ENCODE results near the gene CLOCK.

The CLOCK gene

GRCh38 chr4:55543858-55544257, 2.9 kb downstream of the CLOCK start:
- Histone ChIP-seq H3K4me3 (ENCODE audit: low read depth, low read length) (no peak overlapping the region), H3K4me2 (ENCODE audit: low read length) (no peak overlapping the region), H3K27me3 (ENCODE audit: insufficient read depth, low read length) (no peaks in the 10 kb centered on the region), H4K8ac (ENCODE audit: low read depth, low read length) (no peak overlapping the region), H2BK120ac (ENCODE audit: insufficient read depth, low read length, poor library complexity) (no peak overlapping the region), H3K27ac (ENCODE audit: low read depth, low read length) (no peak overlapping the region), H3K79me2 (ENCODE audit: control insufficient read depth, insufficient read depth, low read length, poor library complexity) (peaks cover 9% of the 10 kb centered on the region), H4K12ac (ENCODE audit: low read depth, low read length) (no peak overlapping the region), H3K18ac (ENCODE audit: low read length) (no peak overlapping the region), H4K91ac (ENCODE audit: low read depth, low read length) (no peak overlapping the region), H2AK5ac (ENCODE audit: low read length) (no peak overlapping the region), H3K14ac (ENCODE audit: low read length) (no peak overlapping the region), H3K4me1 (ENCODE audit: control insufficient read depth in 1 of 2, insufficient read depth in 2 of 2, low read length in 2 of 2) (no peaks in the 10 kb centered on the region), H3K9ac (ENCODE audit: low read length) (no peak overlapping the region), H3K4ac (ENCODE audit: low read depth, low read length) (no peak overlapping the region), H2AFZ (ENCODE audit: insufficient read depth, low read length, poor library complexity) (no peak overlapping the region), H2BK5ac (ENCODE audit: low read depth, low read length, poor library complexity) (no peak overlapping the region), H3K23ac (ENCODE audit: low read length) (no peak overlapping the region), H2BK12ac (ENCODE audit: low read length) (no peak overlapping the region), H3K9me3 (ENCODE audit: insufficient read depth, low read depth, low read length) (no peaks in the 10 kb centered on the region), H3K79me1 (ENCODE audit: low read length) (peaks cover 16% of the 10 kb centered on the region), H3K36me3 (ENCODE audit: control insufficient read depth in 1 of 2, insufficient read depth in 2 of 2, low read length in 2 of 2) (no peaks in the 10 kb centered on the region)
- no peak for DNase-seq

GRCh38 chr4:55540271-55540670, 6.4 kb downstream of the CLOCK start:
- Histone ChIP-seq H2BK12ac (ENCODE audit: low read length) (no peak overlapping the region), H4K12ac (ENCODE audit: low read depth, low read length) (no peak overlapping the region), H3K4ac (ENCODE audit: low read depth, low read length) (no peak overlapping the region), H3K79me1 (ENCODE audit: low read length) (no peaks in the 10 kb centered on the region), H4K8ac (ENCODE audit: low read depth, low read length) (no peak overlapping the region), H2BK120ac (ENCODE audit: insufficient read depth, low read length, poor library complexity) (no peak overlapping the region), H3K4me2 (ENCODE audit: low read length) (no peak overlapping the region), H4K91ac (ENCODE audit: low read depth, low read length) (no peak overlapping the region), H3K4me1 (ENCODE audit: control insufficient read depth in 1 of 2, insufficient read depth in 2 of 2, low read length in 2 of 2) (no peaks in the 10 kb centered on the region), H3K36me3 (ENCODE audit: control insufficient read depth in 1 of 2, insufficient read depth in 2 of 2, low read length in 2 of 2) (no peaks in the 10 kb centered on the region), H2AK5ac (ENCODE audit: low read length) (no peak overlapping the region), H2BK5ac (ENCODE audit: low read depth, low read length, poor library complexity) (no peak overlapping the region), H3K23ac (ENCODE audit: low read length) (no peak overlapping the region), H3K9me3 (ENCODE audit: insufficient read depth, low read depth, low read length) (no peaks in the 10 kb centered on the region), H3K27ac (ENCODE audit: low read depth, low read length) (no peak overlapping the region), H3K14ac (ENCODE audit: low read length) (no peak overlapping the region), H2AFZ (ENCODE audit: insufficient read depth, low read length, poor library complexity) (no peak overlapping the region), H3K79me2 (ENCODE audit: control insufficient read depth, insufficient read depth, low read length, poor library complexity) (no peaks in the 10 kb centered on the region), H3K4me3 (ENCODE audit: low read depth, low read length) (no peak overlapping the region), H3K9ac (ENCODE audit: low read length) (no peak overlapping the region), H3K18ac (ENCODE audit: low read length) (no peak overlapping the region), H3K27me3 (ENCODE audit: insufficient read depth, low read length) (no peaks in the 10 kb centered on the region)
- no peak for DNase-seq
- WGBS (ENCODE audit: extremely low coverage, insufficient coverage, insufficient read length), result no CpG with 5 or more reads among the region's 3 CpGs

GRCh38 chr4:55539658-55540057, 7.1 kb downstream of the CLOCK start:
- Histone ChIP-seq H3K79me2 (ENCODE audit: control insufficient read depth, insufficient read depth, low read length, poor library complexity) (no peaks in the 10 kb centered on the region), H3K27me3 (ENCODE audit: insufficient read depth, low read length) (no peaks in the 10 kb centered on the region), H3K4me2 (ENCODE audit: low read length) (no peak overlapping the region), H3K4me3 (ENCODE audit: low read depth, low read length) (no peak overlapping the region), H4K8ac (ENCODE audit: low read depth, low read length) (no peak overlapping the region), H4K91ac (ENCODE audit: low read depth, low read length) (no peak overlapping the region), H3K4me1 (ENCODE audit: control insufficient read depth in 1 of 2, insufficient read depth in 2 of 2, low read length in 2 of 2) (no peaks in the 10 kb centered on the region), H2AK5ac (ENCODE audit: low read length) (no peak overlapping the region), H3K18ac (ENCODE audit: low read length) (no peak overlapping the region), H3K36me3 (ENCODE audit: control insufficient read depth in 1 of 2, insufficient read depth in 2 of 2, low read length in 2 of 2) (no peaks in the 10 kb centered on the region), H3K9me3 (ENCODE audit: insufficient read depth, low read depth, low read length) (no peaks in the 10 kb centered on the region), H3K79me1 (ENCODE audit: low read length) (no peaks in the 10 kb centered on the region), H3K14ac (ENCODE audit: low read length) (no peak overlapping the region), H4K12ac (ENCODE audit: low read depth, low read length) (no peak overlapping the region), H2BK120ac (ENCODE audit: insufficient read depth, low read length, poor library complexity) (no peak overlapping the region), H3K27ac (ENCODE audit: low read depth, low read length) (no peak overlapping the region), H3K4ac (ENCODE audit: low read depth, low read length) (no peak overlapping the region), H3K23ac (ENCODE audit: low read length) (no peak overlapping the region), H2BK12ac (ENCODE audit: low read length) (no peak overlapping the region), H2BK5ac (ENCODE audit: low read depth, low read length, poor library complexity) (no peak overlapping the region), H3K9ac (ENCODE audit: low read length) (no peak overlapping the region), H2AFZ (ENCODE audit: insufficient read depth, low read length, poor library complexity) (no peak overlapping the region)
- DNase-seq, result no peak
- no CpG with 5 or more reads among the region's 2 CpGs for WGBS (ENCODE audit: extremely low coverage, insufficient coverage, insufficient read length)

GRCh38 chr4:55538531-55538930, 8.2 kb downstream of the CLOCK start:
- H3K9me3 ChIP-seq (ENCODE audit: insufficient read depth, low read depth, low read length), result no peaks in the 10 kb centered on the region
- no peak overlapping the region for H3K14ac ChIP-seq (ENCODE audit: low read length)
- no peak overlapping the region for H3K4ac ChIP-seq (ENCODE audit: low read depth, low read length)
- H3K27ac ChIP-seq (ENCODE audit: low read depth, low read length), result no peak overlapping the region
- no peak overlapping the region for H3K4me3 ChIP-seq (ENCODE audit: low read depth, low read length)
- H3K79me2 ChIP-seq (ENCODE audit: control insufficient read depth, insufficient read depth, low read length, poor library complexity), result no peaks in the 10 kb centered on the region
- H3K23ac ChIP-seq (ENCODE audit: low read length), result no peak overlapping the region
- H3K79me1 ChIP-seq (ENCODE audit: low read length), result no peaks in the 10 kb centered on the region
- no peak overlapping the region for H2BK5ac ChIP-seq (ENCODE audit: low read depth, low read length, poor library complexity)
- H3K4me2 ChIP-seq (ENCODE audit: low read length), result no peak overlapping the region
- no peak for DNase-seq
- no peak overlapping the region for H2BK120ac ChIP-seq (ENCODE audit: insufficient read depth, low read length, poor library complexity)
- H3K27me3 ChIP-seq (ENCODE audit: insufficient read depth, low read length), result no peaks in the 10 kb centered on the region
- H4K8ac ChIP-seq (ENCODE audit: low read depth, low read length), result no peak overlapping the region
- H3K4me1 ChIP-seq (ENCODE audit: control insufficient read depth in 1 of 2, insufficient read depth in 2 of 2, low read length in 2 of 2), result no peaks in the 10 kb centered on the region
- no peak overlapping the region for H3K9ac ChIP-seq (ENCODE audit: low read length)
- no peak overlapping the region for H2BK12ac ChIP-seq (ENCODE audit: low read length)
- no peaks in the 10 kb centered on the region for H3K36me3 ChIP-seq (ENCODE audit: control insufficient read depth in 1 of 2, insufficient read depth in 2 of 2, low read length in 2 of 2)
- no peak overlapping the region for H3K18ac ChIP-seq (ENCODE audit: low read length)
- no peak overlapping the region for H4K91ac ChIP-seq (ENCODE audit: low read depth, low read length)
- H2AFZ ChIP-seq (ENCODE audit: insufficient read depth, low read length, poor library complexity), result no peak overlapping the region
- H2AK5ac ChIP-seq (ENCODE audit: low read length), result no peak overlapping the region
- H4K12ac ChIP-seq (ENCODE audit: low read depth, low read length), result no peak overlapping the region

GRCh38 chr4:55534306-55534705, 12.4 kb downstream of the CLOCK start:
- H2AK5ac ChIP-seq (ENCODE audit: low read length), result no peak overlapping the region
- H2BK12ac ChIP-seq (ENCODE audit: low read length), result no peak overlapping the region
- H3K23ac ChIP-seq (ENCODE audit: low read length), result no peak overlapping the region
- H2AFZ ChIP-seq (ENCODE audit: insufficient read depth, low read length, poor library complexity), result no peak overlapping the region
- no peak for DNase-seq
- H4K12ac ChIP-seq (ENCODE audit: low read depth, low read length), result no peak overlapping the region
- H3K4me3 ChIP-seq (ENCODE audit: low read depth, low read length), result no peak overlapping the region
- no peaks in the 10 kb centered on the region for H3K9me3 ChIP-seq (ENCODE audit: insufficient read depth, low read depth, low read length)
- H3K4ac ChIP-seq (ENCODE audit: low read depth, low read length), result no peak overlapping the region
- no peaks in the 10 kb centered on the region for H3K79me2 ChIP-seq (ENCODE audit: control insufficient read depth, insufficient read depth, low read length, poor library complexity)
- no peak overlapping the region for H3K9ac ChIP-seq (ENCODE audit: low read length)
- no peaks in the 10 kb centered on the region for H3K79me1 ChIP-seq (ENCODE audit: low read length)
- no peak overlapping the region for H2BK5ac ChIP-seq (ENCODE audit: low read depth, low read length, poor library complexity)
- H2BK120ac ChIP-seq (ENCODE audit: insufficient read depth, low read length, poor library complexity), result no peak overlapping the region
- H3K27me3 ChIP-seq (ENCODE audit: insufficient read depth, low read length), result no peaks in the 10 kb centered on the region
- H3K18ac ChIP-seq (ENCODE audit: low read length), result no peak overlapping the region
- H4K8ac ChIP-seq (ENCODE audit: low read depth, low read length), result no peak overlapping the region
- H3K14ac ChIP-seq (ENCODE audit: low read length), result no peak overlapping the region
- no peak overlapping the region for H3K4me2 ChIP-seq (ENCODE audit: low read length)
- no peak overlapping the region for H3K27ac ChIP-seq (ENCODE audit: low read depth, low read length)
- no peaks in the 10 kb centered on the region for H3K4me1 ChIP-seq (ENCODE audit: control insufficient read depth in 1 of 2, insufficient read depth in 2 of 2, low read length in 2 of 2)
- H3K36me3 ChIP-seq (ENCODE audit: control insufficient read depth in 1 of 2, insufficient read depth in 2 of 2, low read length in 2 of 2), result no peaks in the 10 kb centered on the region
- H4K91ac ChIP-seq (ENCODE audit: low read depth, low read length), result no peak overlapping the region

Measured in trophoblast cell (in vitro differentiated cells and primary cell).